Endothelial cell of hepatic sinusoid (primary cell): Measurements from ENCODE around the gene UCK1.

Source experiments
- in situ Hi-C: cut with HindIII; loops from 2 replicates; pipeline ENCODE4 v1.10.0; 2017; ENCODE audit warnings: low sequenced_read_pairs

UCK1 gene

GRCh38 chr9:131500939-131501541, 30.0 kb downstream of the UCK1 start:
- in situ Hi-C loops = no loop called here

- in situ Hi-C loops = no loop called here
Observed at GRCh38 chr9:131500377-131500776, 30.7 kb downstream of the UCK1 start.

- in situ Hi-C loops = no loop called here
Observed at GRCh38 chr9:131499254-131499767, 31.8 kb downstream of the UCK1 start.

- in situ Hi-C loops = no loop called here
Observed at GRCh38 chr9:131496844-131497405, 34.1 kb downstream of the UCK1 start.

DNA sequence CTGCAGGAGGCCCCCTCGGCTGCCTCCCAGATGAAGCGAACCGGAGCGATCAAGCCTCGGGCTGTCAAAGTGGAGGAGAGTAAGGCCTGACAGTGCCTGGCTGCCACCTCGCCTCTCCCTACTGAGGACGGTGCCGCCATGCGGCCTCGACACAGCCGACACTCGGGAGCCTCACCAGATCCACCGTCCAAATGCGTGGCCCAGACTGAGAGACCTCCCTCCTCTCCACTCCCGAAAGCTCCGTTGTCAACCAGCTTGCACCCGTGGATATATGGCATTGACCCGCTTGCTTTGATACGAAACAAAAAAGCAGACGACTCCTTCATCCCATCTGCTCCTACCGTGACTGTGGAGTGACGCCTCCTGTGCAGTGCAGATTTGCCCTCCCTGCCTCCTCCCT, 35.3 kb downstream of the UCK1 start:
- in situ Hi-C loops = no loop called here

DNA sequence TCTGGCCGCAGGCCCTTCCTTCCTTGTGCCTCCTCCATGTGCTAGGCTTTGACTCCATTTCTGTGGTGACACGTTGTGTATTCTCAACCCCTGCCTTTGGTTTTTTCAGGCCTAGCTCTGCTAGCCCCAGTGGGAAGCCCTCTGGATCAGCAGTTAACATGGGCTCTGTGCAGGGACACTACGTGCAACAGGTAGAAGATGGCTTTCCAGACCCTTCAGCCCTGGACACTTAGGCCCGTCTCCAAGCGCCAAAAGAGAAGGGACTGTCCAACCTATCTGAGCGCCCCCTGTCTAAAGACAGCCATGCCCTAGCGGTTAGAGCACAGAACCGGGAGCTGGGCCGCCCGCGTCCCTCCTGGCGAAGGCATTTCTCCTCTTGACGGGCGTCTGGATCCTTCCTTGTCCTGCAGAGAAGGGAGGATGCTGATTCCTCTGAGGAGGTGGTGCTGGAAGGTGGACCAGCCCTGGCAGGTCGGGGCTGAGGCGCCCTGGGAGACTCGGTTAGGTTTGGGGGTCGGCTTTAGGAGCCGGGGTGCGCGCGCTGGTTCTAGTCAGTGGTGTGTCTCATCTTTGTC, 36.7 kb downstream of the UCK1 start:
- in situ Hi-C loops = no loop called here

DNA sequence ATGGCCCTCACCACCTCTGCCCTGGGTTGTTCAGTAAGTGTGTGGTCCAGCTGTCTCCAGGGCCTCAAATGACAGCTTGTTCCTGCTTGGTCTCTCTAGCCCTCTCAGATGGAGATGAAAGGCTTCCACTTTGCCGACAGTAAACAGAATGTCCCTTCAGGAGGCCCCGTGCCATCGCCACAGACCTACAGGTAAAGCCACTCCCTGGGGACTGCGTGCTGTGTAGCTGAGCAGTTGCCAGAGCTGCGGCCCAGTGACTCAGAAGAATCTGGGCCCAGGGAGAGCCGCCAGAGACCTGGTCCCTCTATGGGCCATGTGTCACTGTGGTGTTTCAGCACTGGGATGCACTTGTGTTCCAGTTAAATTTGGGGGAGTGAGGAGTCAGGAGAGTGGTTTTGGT, 39.0 kb downstream of the UCK1 start:
- in situ Hi-C loops = no loop called here

GRCh38 chr9:131491001-131491710, 39.9 kb downstream of the UCK1 start:
- in situ Hi-C loops = no loop called here

DNA sequence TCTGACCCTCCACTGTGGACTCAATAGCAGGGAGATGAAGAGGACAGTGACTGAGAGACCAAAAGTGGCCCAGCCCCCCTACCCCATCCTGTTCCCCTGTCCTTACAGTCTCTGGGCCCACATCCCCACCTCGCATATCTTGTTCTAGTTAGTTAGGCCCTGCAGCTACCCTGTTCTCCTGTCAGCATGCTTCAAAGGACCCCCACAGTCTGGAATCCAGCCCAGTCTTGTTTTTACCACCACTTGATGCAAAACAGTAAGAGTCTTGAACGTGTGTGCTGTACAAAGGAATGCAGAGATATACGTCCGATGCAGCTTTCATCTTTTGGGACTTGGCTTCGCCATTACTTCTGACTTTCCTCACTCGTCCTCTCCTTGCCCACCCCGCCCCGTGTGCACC, 40.5 kb downstream of the UCK1 start:
- in situ Hi-C loops = no loop called here

- in situ Hi-C loops = no loop called here
Observed at GRCh38 chr9:131487621-131488031, 43.4 kb downstream of the UCK1 start.

GRCh38 chr9:131487001-131487400, 44.1 kb downstream of the UCK1 start:
- in situ Hi-C loops = no loop called here

DNA sequence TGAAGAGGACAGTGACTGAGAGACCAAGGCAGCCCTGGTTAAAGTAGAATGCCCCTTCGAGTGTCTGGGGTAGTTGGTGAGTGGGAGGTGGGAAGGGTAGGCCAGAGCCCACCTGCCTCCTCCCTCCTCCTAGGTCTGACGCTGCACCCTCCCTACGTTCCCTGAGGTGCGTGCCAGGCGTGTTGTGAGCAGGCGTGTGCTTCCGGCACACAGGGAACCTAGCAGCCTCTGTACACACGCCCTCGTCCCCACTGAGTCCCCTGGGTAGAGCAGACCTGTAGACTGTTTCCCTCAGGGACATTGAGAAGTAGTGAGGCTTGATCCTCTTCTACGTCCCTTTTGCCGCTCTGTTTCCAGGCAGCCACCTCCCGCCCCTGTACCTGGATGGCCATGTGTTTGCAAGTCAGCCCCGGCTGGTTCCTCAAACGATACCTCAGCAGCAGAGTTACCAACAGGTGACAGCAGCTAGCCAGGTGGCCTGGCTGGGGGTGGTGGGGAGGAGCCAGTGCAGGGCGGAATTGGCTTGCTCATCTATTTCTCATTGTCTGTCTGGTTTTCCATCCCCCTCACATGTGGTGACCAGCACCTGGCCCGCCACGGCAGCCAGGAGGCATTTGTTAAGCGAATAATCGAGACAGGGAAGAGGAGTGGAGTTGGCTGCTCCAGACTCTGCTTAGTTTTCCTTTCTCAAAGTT, 45.2 kb downstream of the UCK1 start:
- in situ Hi-C loops = no loop called here

DNA sequence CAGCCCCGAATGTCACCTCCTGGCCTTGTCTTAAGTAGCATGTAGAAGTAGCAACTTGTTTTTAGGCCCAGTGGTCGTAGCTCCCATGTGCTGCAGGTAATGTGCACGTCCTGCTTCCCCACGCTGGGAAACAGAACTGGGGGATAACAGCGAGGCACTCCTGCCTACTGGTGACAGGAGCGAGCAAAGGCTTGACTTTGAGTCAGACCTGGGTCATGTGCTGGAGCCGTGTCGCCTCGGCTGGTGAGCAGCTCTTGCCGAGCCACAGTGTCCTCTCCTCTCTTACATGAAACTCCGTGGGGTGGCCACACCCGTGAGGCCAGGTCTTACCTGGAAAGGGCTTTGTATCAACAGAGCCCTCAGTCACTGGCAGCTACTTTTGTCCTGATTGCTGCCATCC, 45.9 kb downstream of the UCK1 start:
- in situ Hi-C loops = no loop called here

DNA sequence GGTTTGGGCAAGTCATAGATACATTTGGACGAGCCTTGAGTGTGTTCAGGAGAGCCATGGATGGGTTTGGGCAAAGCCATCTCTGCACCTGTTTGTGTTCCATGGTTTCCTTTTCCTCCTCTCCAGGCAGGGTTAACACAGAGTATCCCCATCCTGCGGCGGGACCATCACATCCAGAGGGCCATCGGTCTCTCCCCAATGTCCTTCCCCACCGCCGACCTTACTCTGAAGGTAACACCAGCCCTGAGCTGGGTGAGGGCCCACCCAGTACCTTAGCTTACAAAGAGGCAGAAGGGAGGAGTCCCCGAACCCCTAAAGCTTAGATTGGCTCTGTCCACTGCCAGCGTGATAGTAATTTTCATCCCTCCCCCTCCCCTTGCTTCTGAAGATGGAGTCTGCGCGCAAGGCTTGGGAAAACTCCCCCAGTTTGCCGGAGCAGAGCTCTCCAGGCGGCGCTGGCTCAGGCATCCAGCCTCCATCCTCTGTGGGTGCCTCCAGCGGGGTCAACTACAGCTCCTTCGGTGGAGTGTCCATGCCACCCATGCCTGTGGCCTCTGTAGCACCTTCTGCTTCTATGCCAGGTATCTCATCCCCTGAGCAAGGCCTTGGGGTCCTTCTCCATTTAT, 46.4 kb downstream of the UCK1 start:
- in situ Hi-C loops = loop anchor here (5.0 kb wide), 1 partner anchor 38 kb away; no protein-coding TSS in a partner anchor

GRCh38 chr9:131484051-131484445, 47.0 kb downstream of the UCK1 start:
- in situ Hi-C loops = loop anchor here (5.0 kb wide), 1 partner anchor 38 kb away; no protein-coding TSS in a partner anchor

- in situ Hi-C loops = loop anchor here (5.0 kb wide), 1 partner anchor 39 kb away; no protein-coding TSS in a partner anchor
Observed at GRCh38 chr9:131483319-131484050, 47.6 kb downstream of the UCK1 start.

GRCh38 chr9:131482343-131483006, 48.6 kb downstream of the UCK1 start:
- in situ Hi-C loops = loop anchor here (5.0 kb wide), 1 partner anchor 40 kb away; no protein-coding TSS in a partner anchor

DNA sequence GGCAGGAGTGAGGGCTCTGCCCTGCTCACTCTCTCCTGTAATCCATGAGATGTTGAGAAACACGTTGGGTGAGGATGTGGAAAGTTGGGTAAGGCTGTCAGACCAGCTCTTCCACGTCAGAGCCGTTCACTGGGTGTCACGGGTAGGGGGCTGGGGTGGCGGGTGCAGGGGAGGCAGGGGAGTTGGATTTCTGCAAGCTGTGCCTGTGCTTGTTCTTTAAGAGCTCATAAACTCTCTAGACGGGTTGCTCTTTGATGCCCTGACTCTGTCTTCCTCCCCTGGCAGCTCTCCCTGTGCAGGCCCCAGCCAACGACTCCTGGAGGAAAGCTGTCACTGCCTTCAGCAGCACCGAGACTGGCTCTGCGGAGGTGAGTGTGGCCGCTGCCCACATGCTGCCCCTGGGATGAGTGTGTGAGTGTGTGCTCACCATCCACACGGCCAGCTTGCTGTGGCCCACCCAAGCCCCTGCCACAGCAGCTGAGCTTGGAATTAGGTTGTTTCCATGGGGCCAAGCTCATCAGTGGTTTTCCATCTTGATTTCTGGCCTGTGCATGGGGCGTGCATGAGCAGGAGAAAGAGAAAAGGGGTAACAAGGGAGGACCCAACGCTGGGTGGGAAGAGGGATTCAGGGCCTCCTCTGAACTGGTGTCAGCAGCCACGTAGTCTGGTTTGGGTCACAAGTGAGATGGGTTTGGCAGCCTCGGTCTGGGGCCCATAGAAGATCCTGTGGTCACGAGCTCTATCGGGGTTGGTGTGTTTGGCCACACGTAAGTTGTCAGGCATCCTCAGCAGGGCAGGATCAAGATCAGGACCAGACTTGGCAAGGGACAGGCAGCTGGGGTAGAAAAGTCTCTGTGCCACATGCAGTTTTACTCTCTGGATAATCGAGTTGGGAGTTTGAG, 49.4 kb downstream of the UCK1 start:
- in situ Hi-C loops = loop anchor here (5.0 kb wide), 1 partner anchor 41 kb away; no protein-coding TSS in a partner anchor
